HCT116 (cell line): Measurements from ENCODE around the gene INPP5D.

Experiments
- CTCF ChIP-seq, 3 experiments: fragments of 200-600 bp in 1 of 3; sonication (generic) in 1 of 3; IDR thresholded peaks in 2 of 3; conservative IDR thresholded peaks in 1 of 3; 2 replicates each; pipeline ENCODE4 v1.5.1; 2012 to 2017; ENCODE audit warnings: low read depth in 2 of 3, low read length in 2 of 3, antibody characterized with exemption in 1 of 3, borderline replicate concordance in 1 of 3, control low read depth in 1 of 3, mild to moderate bottlenecking in 1 of 3, mixed read lengths in 1 of 3, mixed run types in 1 of 3, moderate library complexity in 1 of 3; ENCODE audit not compliant: insufficient read depth in 1 of 3
- EZH2phosphoT487 ChIP-seq: fragments of 200-600 bp; IDR thresholded peaks from 2 replicates; pipeline ENCODE4 v1.6.1; 2018; ENCODE audit warnings: antibody characterized with exemption, borderline replicate concordance
- MAX ChIP-seq: IDR thresholded peaks from 2 replicates; pipeline ENCODE4 v1.6.1; 2012
- POLR2AphosphoS5 ChIP-seq: IDR thresholded peaks from 2 replicates; pipeline ENCODE4 v1.6.1; 2011; ENCODE audit warnings: mild to moderate bottlenecking, low read depth, low read length, moderate library complexity
- YY1 ChIP-seq: IDR thresholded peaks from 2 replicates; pipeline ENCODE4 v1.6.1; 2011; ENCODE audit warnings: low read length, low read depth, moderate library complexity, mild to moderate bottlenecking; ENCODE audit not compliant: insufficient replicate concordance; ENCODE audit errors: extremely low read depth

GRCh38 chr2:233013027-233013461, 47.1 kb upstream of the INPP5D start, which contains the start of gene NGEF:
- TF ChIP-seq CTCF (IDR thresholded peaks at IDR 0.05 in 2 of 3, conservative IDR thresholded peaks at IDR 0.05 in 1 of 3; ENCODE audit: borderline replicate concordance in 1 of 3, insufficient read depth in 1 of 3, low read depth in 2 of 3, low read length in 2 of 3) (no peak), YY1 (no peak), EZH2phosphoT487 (no peak), MAX (no peak), POLR2AphosphoS5 (no peak)
